DND-41 (cell line): ENCODE results near the gene RBMS2.

Experiments used
- ATAC-seq: fragments of 200-7000 bp; cut with Tn5 transposase; 3 replicates; pipeline ENCODE4 v1.9.1; 2021; ENCODE audit warnings: low read depth; ENCODE audit not compliant: insufficient read depth
- DNase-seq: peaks from one replicate; pipeline ENCODE4 v3.0.0-alpha.2; 2020
- H2AFZ ChIP-seq: 2 replicates; pipeline ENCODE4 v1.6.0; 2012; ENCODE audit warnings: low read depth, low read length
- H3K27ac ChIP-seq: 2 replicates; pipeline ENCODE4 v1.5.1; 2012; ENCODE audit warnings: low read length, inconsistent platforms
- H3K27me3 ChIP-seq: fragments of 200-600 bp; sonication (generic); 2 replicates; pipeline ENCODE4 v1.6.0; 2012; ENCODE audit warnings: low read length, mild to moderate bottlenecking, inconsistent platforms; ENCODE audit not compliant: insufficient read depth, poor library complexity
- H3K36me3 ChIP-seq: 2 replicates; pipeline ENCODE4 v1.5.1; 2012; ENCODE audit warnings: low read length, inconsistent platforms; ENCODE audit not compliant: insufficient read depth
- H3K4me1 ChIP-seq: 2 replicates; pipeline ENCODE4 v1.5.1; 2012; ENCODE audit warnings: mild to moderate bottlenecking, low read length; ENCODE audit not compliant: insufficient read depth
- H3K4me2 ChIP-seq: 2 replicates; pipeline ENCODE4 v1.6.0; 2012; ENCODE audit warnings: mild to moderate bottlenecking, moderate library complexity, low read length, inconsistent platforms; ENCODE audit not compliant: insufficient read depth
- H3K4me3 ChIP-seq, 2 experiments: fragments of 200-600 bp in 1 of 2; shearing (Covaris generic) in 1 of 2; 2 replicates each; pipeline ENCODE4 v1.5.1; 2012 to 2016; ENCODE audit warnings: inconsistent platforms in 2 of 2, low read length in 2 of 2, mild to moderate bottlenecking in 2 of 2, low read depth in 1 of 2, moderate library complexity in 1 of 2
- H3K79me2 ChIP-seq: 2 replicates; pipeline ENCODE4 v1.6.0; 2012; ENCODE audit warnings: low read length, inconsistent platforms; ENCODE audit not compliant: insufficient read depth
- H3K9ac ChIP-seq: 2 replicates; pipeline ENCODE4 v1.6.0; 2012; ENCODE audit warnings: low read depth, mild to moderate bottlenecking, inconsistent platforms, low read length, moderate library complexity
- H3K9me3 ChIP-seq: 2 replicates; pipeline ENCODE4 v1.5.1; 2012; ENCODE audit warnings: low read length, moderate library complexity, mild to moderate bottlenecking, inconsistent platforms; ENCODE audit not compliant: insufficient read depth, severe bottlenecking
- H4K20me1 ChIP-seq: 2 replicates; pipeline ENCODE4 v1.6.0; 2012; ENCODE audit warnings: low read length; ENCODE audit not compliant: insufficient read depth
- EZH2 ChIP-seq: IDR thresholded peaks from 3 replicates; pipeline ENCODE4 v1.6.1; 2012; ENCODE audit warnings: borderline replicate concordance, low read depth, mild to moderate bottlenecking, moderate library complexity, low read length, inconsistent platforms; ENCODE audit not compliant: severe bottlenecking
- TF ChIP-seq, protein P1 (sequence below): IDR thresholded peaks from 2 replicates; pipeline ENCODE4 v1.5.1; 2012; ENCODE audit warnings: borderline replicate concordance, low read length, moderate library complexity, mild to moderate bottlenecking; ENCODE audit not compliant: poor library complexity, severe bottlenecking; ENCODE audit errors: extremely low read depth

Gene RBMS2

DNA sequence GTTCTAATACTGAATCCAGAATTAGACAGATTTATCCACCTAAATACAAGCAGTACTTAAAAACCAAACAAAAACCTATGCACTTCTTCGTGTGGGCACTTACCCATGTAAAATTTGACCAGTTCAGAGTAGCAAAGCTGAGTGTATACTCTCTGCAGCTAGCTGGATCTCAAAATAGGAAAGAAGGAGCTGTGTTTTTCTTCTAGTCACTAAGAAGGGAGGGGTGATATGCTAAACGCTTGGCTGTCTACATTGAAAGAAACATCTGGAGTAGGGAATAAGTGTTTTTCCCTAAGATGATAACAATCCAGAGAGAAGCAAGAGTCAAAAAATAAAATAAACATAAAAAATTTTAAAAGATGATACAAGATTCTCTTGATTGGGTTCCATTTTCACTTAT is 20.0 kb downstream of the RBMS2 start:
- Histone ChIP-seq H3K27me3 (no peaks in the 10 kb centered on the region), H3K4me2 (no peak overlapping the region), H4K20me1 (no peaks in the 10 kb centered on the region), H3K36me3 (no peaks in the 10 kb centered on the region), H3K4me3 (no peak overlapping the region), H2AFZ (no peak overlapping the region), H3K27ac (no peak overlapping the region), H3K9me3 (no peaks in the 10 kb centered on the region), H3K9ac (no peak overlapping the region), H3K79me2 (no peaks in the 10 kb centered on the region), H3K4me1 (no peaks in the 10 kb centered on the region)
- ATAC-seq (no peak), DNase-seq (no peak)
- no peak for TF ChIP-seq EZH2
- TF ChIP-seq, protein P1, sequence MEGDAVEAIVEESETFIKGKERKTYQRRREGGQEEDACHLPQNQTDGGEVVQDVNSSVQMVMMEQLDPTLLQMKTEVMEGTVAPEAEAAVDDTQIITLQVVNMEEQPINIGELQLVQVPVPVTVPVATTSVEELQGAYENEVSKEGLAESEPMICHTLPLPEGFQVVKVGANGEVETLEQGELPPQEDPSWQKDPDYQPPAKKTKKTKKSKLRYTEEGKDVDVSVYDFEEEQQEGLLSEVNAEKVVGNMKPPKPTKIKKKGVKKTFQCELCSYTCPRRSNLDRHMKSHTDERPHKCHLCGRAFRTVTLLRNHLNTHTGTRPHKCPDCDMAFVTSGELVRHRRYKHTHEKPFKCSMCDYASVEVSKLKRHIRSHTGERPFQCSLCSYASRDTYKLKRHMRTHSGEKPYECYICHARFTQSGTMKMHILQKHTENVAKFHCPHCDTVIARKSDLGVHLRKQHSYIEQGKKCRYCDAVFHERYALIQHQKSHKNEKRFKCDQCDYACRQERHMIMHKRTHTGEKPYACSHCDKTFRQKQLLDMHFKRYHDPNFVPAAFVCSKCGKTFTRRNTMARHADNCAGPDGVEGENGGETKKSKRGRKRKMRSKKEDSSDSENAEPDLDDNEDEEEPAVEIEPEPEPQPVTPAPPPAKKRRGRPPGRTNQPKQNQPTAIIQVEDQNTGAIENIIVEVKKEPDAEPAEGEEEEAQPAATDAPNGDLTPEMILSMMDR, result no peak

DNA sequence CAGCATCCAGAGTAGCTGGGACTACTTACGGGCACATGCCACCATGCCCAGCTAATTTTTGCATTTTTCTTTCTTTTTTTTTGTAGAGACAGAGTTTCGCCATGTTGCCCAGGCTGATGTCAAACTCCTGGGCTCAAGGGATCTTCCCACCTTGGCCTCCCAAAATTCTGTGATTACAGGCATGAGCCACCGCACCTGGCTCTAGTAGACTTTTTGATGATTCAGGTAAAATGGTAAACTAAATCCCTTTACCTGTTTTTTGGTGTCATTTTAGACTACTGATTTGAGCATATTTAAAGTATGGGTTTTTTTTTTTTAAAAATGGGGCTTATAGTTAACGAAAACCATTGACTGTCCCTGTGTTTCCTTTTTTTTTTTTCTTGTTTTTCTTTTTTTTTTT is 20.5 kb downstream of the RBMS2 start:
- DNase-seq (no peak), ATAC-seq (no peak)
- Histone ChIP-seq H3K27ac (no peak overlapping the region), H3K79me2 (no peaks in the 10 kb centered on the region), H2AFZ (no peak overlapping the region), H3K4me1 (no peaks in the 10 kb centered on the region), H3K4me3 (no peak overlapping the region), H3K36me3 (no peaks in the 10 kb centered on the region), H3K9me3 (no peaks in the 10 kb centered on the region), H3K9ac (no peak overlapping the region), H3K4me2 (no peak overlapping the region), H3K27me3 (no peaks in the 10 kb centered on the region), H4K20me1 (no peaks in the 10 kb centered on the region)
- TF ChIP-seq EZH2, result no peak
- TF ChIP-seq, protein P1, result no peak

DNA sequence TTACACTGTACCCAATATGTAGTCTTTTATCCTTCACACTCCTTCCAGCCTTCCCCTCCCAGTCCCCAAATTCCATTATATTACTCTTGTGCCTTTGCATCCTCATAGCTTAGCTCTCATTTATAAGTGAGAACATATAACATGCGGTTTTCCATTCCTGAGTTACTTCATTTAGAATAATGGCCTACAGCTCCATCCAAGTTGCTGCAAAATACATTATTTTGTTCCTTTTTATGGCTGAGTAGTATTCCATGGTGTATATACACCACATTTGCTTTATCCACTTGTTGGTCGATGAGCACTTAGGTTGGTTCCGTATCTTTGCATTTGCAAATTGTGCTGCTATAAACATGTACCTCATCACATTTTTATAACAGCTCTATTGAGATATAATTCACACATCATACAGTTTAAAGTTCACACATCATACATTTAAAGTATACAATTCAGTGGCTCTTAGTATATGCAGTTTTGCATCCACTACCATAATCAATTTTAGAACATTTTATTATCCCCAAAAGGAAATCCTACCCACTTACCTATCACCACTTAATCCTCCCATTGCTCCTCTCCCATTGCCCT is 23.5 kb downstream of the RBMS2 start:
- no peak overlapping the region for H2AFZ ChIP-seq
- H3K9me3 ChIP-seq, result no peaks in the 10 kb centered on the region
- H3K9ac ChIP-seq, result no peak overlapping the region
- TF ChIP-seq, protein P1, result no peak
- no peak for TF ChIP-seq EZH2
- ATAC-seq (no peak), DNase-seq (no peak)
- H3K4me3 ChIP-seq, result no peak overlapping the region
- H3K36me3 ChIP-seq, result no peaks in the 10 kb centered on the region
- no peaks in the 10 kb centered on the region for H3K27me3 ChIP-seq
- H3K4me2 ChIP-seq, result no peak overlapping the region
- H4K20me1 ChIP-seq, result no peaks in the 10 kb centered on the region
- no peak overlapping the region for H3K27ac ChIP-seq
- H3K4me1 ChIP-seq, result no peaks in the 10 kb centered on the region
- H3K79me2 ChIP-seq, result no peaks in the 10 kb centered on the region

DNA sequence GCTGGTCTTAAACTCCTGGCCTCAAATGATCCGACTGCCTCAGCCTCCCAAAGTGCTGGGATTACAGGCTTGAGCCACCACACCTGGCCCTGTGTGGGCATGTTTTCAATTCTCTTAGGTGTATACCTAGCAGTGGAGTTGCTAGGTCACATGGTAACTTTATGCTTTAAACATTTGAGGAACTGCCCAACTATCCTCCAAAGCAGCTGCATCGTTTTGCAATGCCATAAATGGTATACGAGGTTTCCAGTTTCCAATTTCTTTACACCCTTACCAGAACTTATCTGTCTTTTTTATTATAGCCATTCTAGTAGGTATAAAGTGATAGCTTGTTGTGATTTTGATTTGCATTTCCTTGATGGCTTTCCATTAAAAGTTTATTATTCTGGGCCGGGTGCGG is 25.1 kb downstream of the RBMS2 start:
- ATAC-seq (no peak), DNase-seq (no peak)
- H3K4me3 ChIP-seq, result no peak overlapping the region
- no peaks in the 10 kb centered on the region for H3K4me1 ChIP-seq
- no peak overlapping the region for H3K4me2 ChIP-seq
- TF ChIP-seq, protein P1, result no peak
- TF ChIP-seq EZH2, result no peak
- H2AFZ ChIP-seq, result no peak overlapping the region
- no peak overlapping the region for H3K9ac ChIP-seq
- H3K36me3 ChIP-seq, result no peaks in the 10 kb centered on the region
- no peak overlapping the region for H3K27ac ChIP-seq
- H3K79me2 ChIP-seq, result no peaks in the 10 kb centered on the region
- no peaks in the 10 kb centered on the region for H4K20me1 ChIP-seq
- H3K27me3 ChIP-seq, result no peaks in the 10 kb centered on the region
- H3K9me3 ChIP-seq, result no peaks in the 10 kb centered on the region
